AG09309 (cell line): ENCODE measurements around the gene CCT5.
"Not testable (repeated sequence)": the region's sequence is repeated elsewhere in the genome, so short reads cannot be mapped to it uniquely, and the experiment has no call there.

ENCODE experiments used
- DNase-seq: peaks from one replicate; pipeline ENCODE4 v3.0.0-alpha.2; 2010; ENCODE audit warnings: low read depth
- H3K4me3 ChIP-seq: 2 replicates; pipeline ENCODE4 v1.5.1; 2011; ENCODE audit warnings: mild to moderate bottlenecking, low read depth, low read length, moderate library complexity; ENCODE audit not compliant: control insufficient read depth
- CTCF ChIP-seq: IDR thresholded peaks from 2 replicates; pipeline ENCODE4 v1.5.1; 2011; ENCODE audit warnings: mild to moderate bottlenecking, low read depth, low read length, inconsistent platforms; ENCODE audit not compliant: insufficient read depth, control insufficient read depth; ENCODE audit errors: missing control alignments

The CCT5 gene

DNA sequence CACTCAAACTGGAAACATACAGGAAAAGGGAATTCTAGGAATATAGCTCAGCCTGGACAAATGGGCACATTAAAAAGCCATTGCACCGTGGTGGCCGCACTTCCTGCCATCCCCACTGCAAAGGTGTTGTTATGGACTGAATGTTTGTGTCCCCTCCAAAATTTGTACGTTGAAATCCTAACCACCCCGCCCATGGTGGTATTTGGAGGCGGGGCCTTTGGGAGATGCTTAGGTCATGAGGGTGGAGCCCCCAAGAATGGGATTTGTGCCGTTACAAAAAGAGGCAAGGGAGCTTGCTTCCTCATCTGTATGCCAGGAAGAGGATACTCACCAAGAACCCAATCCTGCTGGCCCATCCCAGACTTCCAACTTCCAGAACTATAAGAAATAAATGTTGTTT is 58.8 kb downstream of the CCT5 start:
- H3K4me3 ChIP-seq, result no peak overlapping the region
- no peak for TF ChIP-seq CTCF
- DNase-seq, result no peak

GRCh38 chr5:10310066-10310779 is 60.1 kb downstream of the CCT5 start:
- no peak for TF ChIP-seq CTCF
- no peak overlapping the region for H3K4me3 ChIP-seq
- no peak for DNase-seq

DNA sequence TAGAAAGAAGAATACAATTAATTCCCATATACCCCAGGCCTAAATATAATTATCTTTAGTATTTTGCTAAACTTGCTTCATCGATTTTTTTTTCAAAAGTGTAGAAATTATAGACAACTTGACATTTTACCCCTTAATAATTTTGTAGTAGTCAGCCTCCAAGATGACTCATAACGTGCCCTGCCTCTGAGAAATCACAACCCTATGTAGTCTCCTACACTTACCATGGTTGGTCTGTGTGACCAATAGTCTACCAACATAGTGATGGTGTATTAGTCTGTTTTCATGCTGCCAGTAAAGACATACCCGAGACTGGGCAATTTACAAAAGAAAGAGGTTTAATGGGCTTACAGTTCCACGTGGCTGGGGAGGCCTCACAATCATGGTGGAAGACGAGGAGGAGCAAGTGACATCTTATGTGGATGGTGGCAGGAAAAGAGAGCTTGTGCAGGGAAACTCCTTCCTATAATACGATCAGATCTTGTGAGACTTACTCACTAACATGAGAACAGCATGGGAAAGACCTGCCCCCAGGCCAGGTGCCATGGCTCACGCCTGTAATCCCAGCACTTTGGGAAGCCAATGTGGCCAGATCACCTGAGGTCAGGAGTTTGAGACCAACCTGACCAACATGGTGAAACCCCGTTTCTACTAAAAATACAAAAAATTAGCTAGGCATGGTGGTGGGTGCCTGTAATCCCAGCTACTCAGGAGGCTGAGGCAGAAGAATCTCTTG is 60.9 kb downstream of the CCT5 start:
- H3K4me3 ChIP-seq, DNase-seq: not testable (repeated sequence)

DNA sequence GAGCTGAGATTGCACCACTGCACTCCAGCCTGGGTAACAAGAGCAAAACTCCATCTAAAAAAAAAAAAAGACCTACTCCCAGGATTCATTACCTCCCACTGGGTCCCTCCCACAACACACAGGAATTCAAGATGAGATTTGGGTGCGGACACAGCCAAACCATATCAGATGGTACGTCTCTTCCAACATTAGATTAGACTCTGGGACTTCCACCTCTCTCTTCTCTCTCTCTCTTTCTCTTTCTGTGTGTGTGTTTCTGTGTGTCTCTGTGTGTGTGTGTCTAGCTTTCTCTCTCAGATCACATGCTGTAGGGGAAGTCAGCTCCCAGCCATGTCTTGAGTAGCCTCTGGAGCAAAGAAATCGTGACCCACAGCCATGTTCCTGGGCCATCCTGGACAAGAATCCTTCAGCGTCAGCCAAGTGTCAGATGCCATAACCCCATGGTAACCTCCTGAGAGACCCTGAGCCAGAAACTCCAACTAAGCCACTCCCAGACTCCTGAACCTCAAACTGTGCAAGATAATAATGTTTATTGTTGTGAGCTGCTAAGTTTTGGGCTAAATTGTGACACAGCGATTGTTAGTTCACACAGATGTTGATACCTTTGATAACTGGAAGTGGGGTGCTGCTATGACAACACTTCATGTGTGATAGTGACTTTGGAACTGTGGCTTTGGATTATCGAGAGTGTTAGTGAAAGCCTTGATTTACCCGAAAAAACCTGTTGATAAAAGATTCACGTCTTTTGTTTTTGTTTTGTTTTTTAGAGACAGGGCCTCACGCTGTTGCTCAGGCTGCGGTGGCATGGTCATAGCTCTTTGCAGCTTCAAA is 61.7 kb downstream of the CCT5 start:
- no peak for TF ChIP-seq CTCF
- no peak overlapping the region for H3K4me3 ChIP-seq
- DNase-seq, result no peak

DNA sequence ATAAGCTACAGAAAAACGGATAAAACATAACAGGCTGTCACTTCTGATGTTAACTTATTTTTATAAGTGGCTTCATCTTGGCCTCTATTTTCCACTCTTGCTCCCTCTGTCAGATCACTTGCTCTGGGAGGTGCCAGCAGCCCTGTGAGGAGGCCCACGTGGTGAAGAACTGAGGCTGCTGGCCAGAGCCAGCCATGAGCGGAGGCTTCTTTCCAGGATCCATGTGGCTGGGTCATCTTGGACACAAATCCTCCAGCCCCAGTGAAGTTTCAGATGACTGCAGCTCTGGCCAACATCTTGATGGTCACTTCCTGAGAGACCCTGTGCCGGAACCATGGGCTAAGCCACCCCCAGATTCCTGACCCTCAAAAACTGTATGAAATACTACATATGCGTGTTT is 65.1 kb downstream of the CCT5 start:
- DNase-seq, result no peak
- TF ChIP-seq CTCF, result no peak
- no peak overlapping the region for H3K4me3 ChIP-seq
